HL-60/S4 treated with retinoic acid at 250 ng/mL for 4 days and 3 days (cell line): ENCODE data around the gene NOL3.

ENCODE experiments used
- in situ Hi-C: fragments of 300-500 bp; cut with MboI; formaldehyde crosslinking; loops from 2 replicates; pipeline ENCODE4 v1.7.0; 2022; ENCODE audit warnings: low sequenced_read_pairs

Gene NOL3

GRCh38 chr16:67154578-67155294 lies 15.6 kb upstream of the NOL3 start:
- in situ Hi-C loops: loop anchor here (10.0 to 25.0 kb wide), 2 partner anchors 140 to 192 kb away; partner anchors contain the start of gene CES3

- in situ Hi-C loops: loop anchor here (10.0 to 25.0 kb wide), 2 partner anchors 141 to 193 kb away; partner anchors contain the start of gene CES3
These were observed 14.8 kb upstream of the NOL3 start for GRCh38 chr16:67155295-67156142.

- in situ Hi-C loops: loop anchor here (10.0 to 25.0 kb wide), 2 partner anchors 141 to 194 kb away; partner anchors contain the start of gene CES3
These were observed 14.0 kb upstream of the NOL3 start for GRCh38 chr16:67156143-67156844.

GRCh38 chr16:67157106-67157748 lies 13.1 kb upstream of the NOL3 start:
- in situ Hi-C loops: loop anchor here (10.0 to 25.0 kb wide), 2 partner anchors 142 to 195 kb away; partner anchors contain the start of gene CES3

DNA sequence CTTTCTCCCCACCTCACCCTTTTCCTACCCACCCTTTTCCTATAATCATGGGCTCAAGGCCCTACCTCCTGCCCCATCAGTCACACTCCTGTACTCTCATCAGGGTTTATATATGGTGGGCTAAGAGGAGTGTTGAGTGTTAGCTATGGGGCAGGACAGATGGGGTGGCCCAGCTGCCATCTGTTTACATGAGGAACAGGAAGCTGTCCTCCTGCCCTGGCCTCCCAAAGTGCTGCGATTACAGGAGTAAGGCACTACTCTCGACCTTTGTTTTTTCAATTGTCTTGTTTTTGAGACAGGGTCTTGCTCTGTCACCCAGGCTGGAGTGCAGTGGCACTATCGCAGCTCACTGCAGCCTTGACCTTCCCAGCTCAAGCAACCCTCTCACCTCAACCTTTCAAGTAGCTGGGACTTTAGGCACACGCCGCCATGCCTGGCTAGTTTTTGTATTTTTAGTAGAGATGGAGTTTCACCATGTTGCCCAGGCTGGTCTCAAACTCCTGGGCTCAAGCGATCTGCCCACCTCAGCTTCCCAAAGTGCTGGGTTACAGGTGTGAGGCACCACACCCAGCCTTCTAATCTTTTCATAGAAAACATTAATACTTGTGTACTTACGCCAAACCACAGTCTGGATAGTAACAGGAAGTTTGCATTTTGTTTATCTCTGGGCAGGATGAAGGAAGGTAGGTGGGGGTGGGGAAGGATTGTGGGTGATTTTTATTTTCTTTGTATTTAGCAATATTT lies 12.3 kb upstream of the NOL3 start:
- in situ Hi-C loops: loop anchor here (10.0 to 25.0 kb wide), 2 partner anchors 143 to 196 kb away; partner anchors contain the start of gene CES3

GRCh38 chr16:67158637-67159600 lies 11.4 kb upstream of the NOL3 start:
- in situ Hi-C loops: loop anchor here (10.0 to 25.0 kb wide), 2 partner anchors 144 to 197 kb away; partner anchors contain the start of gene CES3

GRCh38 chr16:67161595-67162058 lies 8.7 kb upstream of the NOL3 start:
- in situ Hi-C loops: loop anchor here (25.0 kb wide), 1 partner anchor 199 kb away; the partner anchor contains the start of gene CES3

GRCh38 chr16:67162506-67163163 lies 7.7 kb upstream of the NOL3 start:
- in situ Hi-C loops: loop anchor here (25.0 kb wide), 1 partner anchor 200 kb away; the partner anchor contains the start of gene CES3

DNA sequence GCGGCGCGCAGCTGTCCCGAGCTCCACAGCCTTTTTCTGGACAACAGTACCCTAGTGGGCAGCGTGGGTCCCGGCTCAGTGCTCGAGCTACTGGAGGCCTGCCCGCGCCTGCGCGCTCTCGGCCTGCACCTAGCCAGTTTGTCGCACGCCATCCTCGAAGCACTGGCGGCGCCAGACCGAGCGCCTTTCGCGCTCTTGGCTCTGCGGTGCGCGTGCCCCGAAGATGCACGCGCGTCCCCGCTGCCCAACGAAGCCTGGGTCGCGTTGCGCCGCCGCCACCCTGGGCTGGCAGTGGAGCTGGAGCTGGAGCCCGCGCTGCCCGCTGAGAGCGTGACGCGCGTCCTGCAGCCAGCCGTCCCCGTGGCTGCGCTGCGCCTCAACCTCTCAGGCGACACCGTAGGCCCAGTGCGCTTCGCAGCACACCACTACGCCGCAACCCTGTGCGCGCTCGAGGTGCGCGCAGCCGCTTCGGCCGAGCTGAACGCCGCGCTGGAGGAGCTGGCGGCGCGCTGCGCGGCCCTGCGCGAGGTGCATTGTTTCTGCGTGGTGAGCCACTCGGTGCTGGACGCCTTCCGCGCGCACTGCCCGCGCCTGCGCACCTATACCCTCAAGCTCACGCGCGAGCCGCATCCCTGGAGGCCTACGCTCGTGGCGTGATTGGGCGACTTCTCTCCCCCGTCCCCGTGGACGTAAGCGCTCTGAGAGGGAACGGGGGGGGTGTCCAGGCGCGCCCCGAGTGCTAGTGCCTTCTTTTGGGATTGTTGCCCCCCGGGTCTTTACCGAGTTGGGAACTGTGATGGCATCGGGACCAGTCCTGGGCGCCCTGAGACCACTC lies 7.0 kb upstream of the NOL3 start:
- in situ Hi-C loops: loop anchor here (25.0 kb wide), 1 partner anchor 201 kb away; the partner anchor contains the start of gene CES3

DNA sequence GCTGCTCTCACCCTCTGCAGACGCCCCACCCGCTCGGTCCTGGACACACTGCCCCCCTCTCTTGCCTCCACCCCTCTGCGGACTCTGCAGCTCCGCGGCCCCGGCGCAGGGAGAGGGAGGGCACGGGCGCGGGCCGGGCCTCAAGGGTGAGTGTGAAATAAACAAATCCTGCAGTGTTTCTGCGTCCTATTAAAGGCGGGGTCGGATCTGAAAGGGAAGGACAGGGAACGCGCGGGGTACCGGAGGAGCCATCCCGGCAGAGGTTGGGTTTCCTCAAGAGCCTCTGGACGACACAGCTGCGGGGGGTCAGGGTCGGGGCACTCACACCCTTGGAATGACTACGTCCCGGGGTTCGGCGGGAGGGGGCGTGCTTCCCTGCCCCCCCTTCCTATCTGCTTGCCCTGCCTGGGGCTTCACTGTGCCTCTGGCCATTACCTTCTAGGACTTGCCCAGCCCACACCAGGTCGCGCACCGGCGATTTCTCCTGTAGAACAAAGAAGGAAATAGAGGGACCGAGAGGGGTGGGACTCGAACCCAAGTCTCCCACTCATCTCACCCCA lies 6.3 kb upstream of the NOL3 start:
- in situ Hi-C loops: loop anchor here (25.0 kb wide), 1 partner anchor 202 kb away; the partner anchor contains the start of gene CES3

- in situ Hi-C loops: loop anchor here (25.0 kb wide), 1 partner anchor 202 kb away; the partner anchor contains the start of gene CES3
These were observed 5.7 kb upstream of the NOL3 start, which contains the start of gene HSF4 for GRCh38 chr16:67164599-67165061. TSS of gene HSF4 (plus strand) at chr16:67164745. CDS start at chr16:67164812, 67 bp downstream.

DNA sequence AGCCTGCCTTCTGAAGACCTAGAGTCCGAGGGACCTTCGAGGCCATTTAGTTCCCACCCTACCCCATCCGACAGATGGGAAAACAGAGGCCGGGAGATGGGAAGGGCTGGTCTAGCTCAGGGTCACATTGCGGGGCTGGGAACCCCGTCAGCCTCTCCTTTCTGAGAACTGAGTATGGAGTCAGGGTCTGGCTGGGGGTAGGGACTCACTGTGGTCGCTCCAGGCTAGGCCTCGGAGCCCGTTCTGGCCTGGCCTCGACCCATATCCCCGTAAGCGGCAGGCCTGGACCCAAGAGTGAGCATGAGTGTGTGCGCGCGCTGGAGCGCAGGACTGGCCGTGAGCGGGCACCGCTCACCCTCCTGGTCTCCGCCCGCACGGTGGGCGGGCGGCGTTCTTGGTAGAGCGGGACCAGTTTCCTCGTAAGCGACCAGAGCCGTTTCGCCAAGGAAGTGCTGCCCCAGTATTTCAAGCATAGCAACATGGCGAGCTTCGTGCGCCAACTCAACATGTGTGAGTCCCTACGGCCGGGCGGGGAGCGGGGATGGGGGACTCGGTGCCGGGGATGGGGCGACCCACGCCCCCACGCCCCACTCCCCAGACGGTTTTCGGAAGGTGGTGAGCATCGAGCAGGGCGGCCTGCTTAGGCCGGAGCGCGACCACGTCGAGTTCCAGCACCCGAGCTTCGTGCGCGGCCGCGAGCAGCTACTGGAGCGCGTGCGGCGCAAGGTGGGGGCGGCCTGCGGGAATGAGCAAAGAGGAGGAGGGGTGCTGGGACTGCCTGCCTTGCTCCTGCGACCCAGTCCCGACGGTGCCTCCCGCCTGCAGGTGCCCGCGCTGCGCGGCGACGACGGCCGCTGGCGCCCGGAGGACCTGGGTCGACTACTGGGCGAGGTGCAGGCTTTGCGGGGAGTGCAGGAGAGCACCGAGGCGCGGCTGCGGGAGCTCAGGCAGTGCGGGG lies 4.9 kb upstream of the NOL3 start:
- in situ Hi-C loops: loop anchor here (25.0 kb wide), 1 partner anchor 203 kb away; the partner anchor contains the start of gene CES3

- in situ Hi-C loops: loop anchor here (25.0 kb wide), 1 partner anchor 204 kb away; the partner anchor contains the start of gene CES3
These were observed 4.2 kb upstream of the NOL3 start for GRCh38 chr16:67166110-67166547.

DNA sequence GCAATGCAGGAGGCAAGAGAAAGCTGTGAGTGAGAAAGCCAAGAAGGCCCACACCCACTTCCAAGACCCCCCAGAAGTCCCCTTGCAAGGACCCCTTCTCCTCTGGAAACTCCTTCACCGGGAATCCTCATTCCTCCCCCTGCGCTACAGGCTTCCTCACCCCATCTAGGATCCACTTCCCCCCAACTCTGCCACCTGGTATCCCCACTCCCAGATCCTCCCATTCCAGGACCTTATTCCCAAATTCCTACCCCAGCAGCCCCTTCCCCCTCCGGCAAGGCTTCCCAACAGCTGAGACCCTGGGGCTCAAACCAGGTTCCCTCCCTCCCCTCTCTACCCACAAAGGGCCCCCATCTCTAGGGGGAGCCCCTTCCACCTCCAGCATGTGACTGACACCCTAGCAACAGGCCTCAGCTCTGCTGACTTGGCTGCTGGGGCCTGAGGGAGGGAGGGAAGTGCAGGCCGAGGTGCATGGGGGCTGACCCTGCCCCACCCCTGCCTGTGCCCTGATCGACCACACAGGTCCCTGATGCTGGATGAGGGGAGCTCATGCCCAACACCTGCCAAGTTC lies 3.7 kb upstream of the NOL3 start:
- in situ Hi-C loops: loop anchor here (25.0 kb wide), 1 partner anchor 204 kb away; the partner anchor contains the start of gene CES3
